ENCODE data around the gene ATXN7L2.

The ATXN7L2 gene

DNA sequence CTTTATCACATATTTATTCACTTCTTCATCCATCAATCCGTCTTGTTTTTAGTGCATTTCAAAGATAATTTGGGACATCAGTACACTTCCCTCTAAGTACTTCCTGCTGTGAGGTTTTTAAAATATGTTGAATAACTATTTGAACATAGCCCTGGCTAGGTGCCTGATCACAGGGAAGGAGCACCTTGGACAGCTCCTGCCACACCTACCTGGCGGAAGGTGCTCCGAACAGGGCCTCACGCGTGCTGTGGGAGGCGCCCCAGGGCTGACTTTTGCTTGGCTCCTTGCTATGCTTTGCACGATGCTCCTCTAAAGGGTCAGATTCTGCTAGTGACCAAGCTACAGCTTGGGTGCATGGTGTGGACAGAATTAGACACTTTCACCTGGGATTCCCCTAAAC is 4.9 kb upstream of the ATXN7L2 start:
- no peak for TF ChIP-seq CTCF (IDR thresholded peaks at IDR 0.05; ENCODE audit: extremely low read depth, missing control alignments)
- DNase-seq (ENCODE audit: low spot score) = no peak

DNA sequence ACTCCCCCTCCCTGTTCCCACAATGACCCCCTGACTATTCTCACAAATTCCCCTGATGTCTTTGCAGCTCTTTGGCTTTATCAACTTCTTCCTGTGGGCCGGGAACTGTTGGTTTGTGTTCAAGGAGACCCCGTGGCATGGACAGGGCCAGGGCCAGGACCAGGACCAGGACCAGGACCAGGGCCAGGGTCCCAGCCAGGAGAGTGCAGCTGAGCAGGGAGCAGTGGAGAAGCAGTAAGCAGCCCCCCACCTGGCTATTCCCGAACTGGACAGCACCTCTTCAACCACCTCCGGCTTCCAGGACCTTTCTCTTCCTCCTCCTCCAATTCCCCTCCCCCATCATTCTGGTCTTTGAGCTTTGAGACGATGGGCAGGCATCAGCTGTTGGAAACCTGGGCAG is 4.4 kb upstream of the ATXN7L2 start:
- no peak for DNase-seq (ENCODE audit: low spot score)
- TF ChIP-seq CTCF (IDR thresholded peaks at IDR 0.05; ENCODE audit: extremely low read depth, missing control alignments) = no peak

GRCh38 chr1:109479901-109480300 is 3.8 kb upstream of the ATXN7L2 start:
- DNase-seq (ENCODE audit: low spot score) = no peak
- TF ChIP-seq CTCF (IDR thresholded peaks at IDR 0.05; ENCODE audit: extremely low read depth, missing control alignments) = no peak

DNA sequence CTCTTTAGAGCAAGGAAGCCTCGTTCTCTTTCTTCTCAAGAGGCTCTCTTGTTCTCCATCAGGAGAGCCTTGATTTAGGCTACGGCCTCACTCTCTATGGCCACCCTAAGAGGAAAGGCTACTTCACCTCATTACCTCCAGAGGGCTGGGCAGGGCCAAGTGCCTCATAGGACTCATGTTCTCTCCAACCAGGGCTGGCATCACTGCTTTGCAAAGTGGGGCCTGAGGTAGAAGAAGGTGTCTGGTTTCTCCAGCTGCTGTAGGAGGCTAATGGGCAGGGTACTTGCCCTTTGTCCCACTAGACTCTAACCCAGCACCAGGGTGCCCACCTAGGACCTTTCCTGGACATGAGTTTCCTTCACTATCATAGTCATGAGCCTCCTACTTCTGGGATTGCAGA is 2.1 kb upstream of the ATXN7L2 start:
- no peak for TF ChIP-seq CTCF (IDR thresholded peaks at IDR 0.05; ENCODE audit: extremely low read depth, missing control alignments)
- DNase-seq (ENCODE audit: low spot score) = no peak

- DNase-seq (ENCODE audit: low spot score) = no peak
- no peak for TF ChIP-seq CTCF (IDR thresholded peaks at IDR 0.05; ENCODE audit: extremely low read depth, missing control alignments)
These were observed 1.5 kb upstream of the ATXN7L2 start for GRCh38 chr1:109482242-109482641.

DNA sequence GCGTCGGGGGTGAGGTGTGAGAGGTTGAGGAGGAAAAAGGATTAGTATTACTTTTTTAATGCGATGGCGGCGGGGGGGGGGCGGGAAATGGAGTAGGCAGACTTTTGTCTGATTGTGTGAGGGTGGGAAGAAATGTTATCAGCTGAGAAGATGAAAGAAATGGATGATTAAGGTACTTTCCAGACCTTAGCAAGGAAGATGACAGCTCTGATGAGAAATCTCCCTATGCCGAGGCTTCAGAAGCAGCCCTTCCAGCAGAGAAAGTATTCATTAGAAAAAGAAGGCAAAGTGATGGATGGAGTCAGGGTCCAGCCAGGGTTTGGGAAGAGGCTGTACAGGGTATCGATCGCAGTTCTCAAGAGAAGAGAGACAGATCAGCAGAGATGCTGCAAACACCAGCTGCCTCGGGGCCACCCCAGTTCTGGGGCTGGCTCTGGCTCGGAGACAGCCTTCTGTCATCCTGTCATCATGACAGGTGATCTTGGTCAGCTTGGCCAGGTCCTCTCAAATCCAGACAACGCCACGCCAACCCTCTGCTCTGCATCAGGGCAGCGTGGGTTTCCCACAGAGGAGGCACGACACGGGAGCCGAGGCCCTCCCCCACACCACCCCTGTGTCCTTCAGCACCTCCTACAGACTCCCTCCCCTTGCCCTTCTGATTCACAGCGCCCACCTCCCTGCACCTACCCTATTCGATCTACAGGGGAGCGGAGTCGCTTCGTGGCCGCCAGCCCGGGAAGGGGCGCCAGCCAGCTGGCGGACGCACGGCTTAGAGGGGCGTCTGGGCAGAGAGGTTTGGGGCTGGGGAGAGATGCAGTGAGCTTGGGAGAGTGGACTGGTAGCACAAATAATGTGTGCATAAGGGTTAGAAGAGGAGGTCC is 674 bp upstream of the ATXN7L2 start:
- peak; percentile 38 for DNase-seq (ENCODE audit: low spot score)
- TF ChIP-seq CTCF (IDR thresholded peaks at IDR 0.05; ENCODE audit: extremely low read depth, missing control alignments) = peak; percentile 4

GRCh38 chr1:109484519-109484975 is 842 bp downstream of the ATXN7L2 start:
- no peak for TF ChIP-seq CTCF (IDR thresholded peaks at IDR 0.05; ENCODE audit: extremely low read depth, missing control alignments)
- no peak for DNase-seq (ENCODE audit: low spot score)
